ENCODE data around the gene ARPC1B.

- no peak for TF ChIP-seq CTCF (conservative IDR thresholded peaks at IDR 0.05; ENCODE audit: low read depth in 2 of 2)
- TF ChIP-seq REST (IDR thresholded peaks at IDR 0.05; ENCODE audit: unreplicated experiment): no peak
- TF ChIP-seq POLR2AphosphoS5 (IDR thresholded peaks at IDR 0.05; ENCODE audit: low read depth): no peak
- no peak for TF ChIP-seq EZH2 (IDR thresholded peaks at IDR 0.05; ENCODE audit: low read depth, unreplicated experiment)
- no peak for TF ChIP-seq CREB1 (CRISPR knock-in tag; IDR thresholded peaks at IDR 0.05; ENCODE audit: low read depth)
- TF ChIP-seq EZH2phosphoT487 (IDR thresholded peaks at IDR 0.05; ENCODE audit: unreplicated experiment): no peak
- TF ChIP-seq NANOG (IDR thresholded peaks at IDR 0.05; ENCODE audit: borderline replicate concordance): no peak
- no peak for TF ChIP-seq ZNF114 (CRISPR knock-in tag; IDR thresholded peaks at IDR 0.05)
- TF ChIP-seq JUNB (IDR thresholded peaks at IDR 0.05; ENCODE audit: unreplicated experiment): no peak
- no peak for TF ChIP-seq ETS1 (IDR thresholded peaks at IDR 0.05)
- TF ChIP-seq STAT1 (IDR thresholded peaks at IDR 0.05; ENCODE audit: unreplicated experiment): no peak
Observed at GRCh38 chr7:99397297-99397983, 22.9 kb downstream of the ARPC1B start.

Measured in GM23338 (cell line).